RCC 7860 (cell line): ENCODE results near the gene AKAP8L.
A peak's percentile ranks its signal among the peaks of the same experiment; 100 is the strongest.
"Not testable (repeated sequence)": the region's sequence is repeated elsewhere in the genome, so short reads cannot be mapped to it uniquely, and the experiment has no call there.

Experiments
- DNase-seq: peaks from one replicate; pipeline ENCODE4 v3.0.0-alpha.2; 2015; ENCODE audit warnings: low spot score
- FAIRE-seq: peaks from 2 replicates; lab custom pipeline; 2012; peaks lifted over from hg19 to GRCh38; lab: Jason Lieb, UNC

The AKAP8L gene

DNA sequence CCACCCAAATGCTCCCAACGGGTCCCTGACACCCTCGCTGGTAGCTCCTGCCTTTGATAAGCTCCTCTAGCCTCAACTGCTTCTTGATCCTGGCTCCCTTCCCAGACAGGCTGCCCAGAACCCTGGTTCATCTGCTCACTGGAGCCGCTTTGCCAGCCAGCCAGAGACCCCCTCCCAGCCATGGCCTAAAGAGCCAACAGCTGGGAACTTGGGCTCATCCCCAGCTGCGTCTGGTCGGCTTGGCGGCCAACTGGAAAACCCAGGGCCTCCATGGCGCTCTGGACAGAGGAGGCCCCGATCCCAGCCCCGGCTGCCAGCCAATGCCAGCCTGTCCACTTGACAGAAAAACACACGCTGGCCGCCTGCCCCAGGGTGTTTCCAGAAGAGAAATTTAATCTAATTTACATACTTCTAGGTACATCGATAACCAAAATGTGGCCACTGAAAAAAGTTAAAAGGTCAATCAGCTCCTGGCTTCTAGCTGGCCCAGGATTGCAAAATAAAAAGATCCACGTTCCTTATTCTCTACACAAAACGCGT is 3.0 kb upstream of the AKAP8L start:
- no peak for DNase-seq
- no peak for FAIRE-seq

DNA sequence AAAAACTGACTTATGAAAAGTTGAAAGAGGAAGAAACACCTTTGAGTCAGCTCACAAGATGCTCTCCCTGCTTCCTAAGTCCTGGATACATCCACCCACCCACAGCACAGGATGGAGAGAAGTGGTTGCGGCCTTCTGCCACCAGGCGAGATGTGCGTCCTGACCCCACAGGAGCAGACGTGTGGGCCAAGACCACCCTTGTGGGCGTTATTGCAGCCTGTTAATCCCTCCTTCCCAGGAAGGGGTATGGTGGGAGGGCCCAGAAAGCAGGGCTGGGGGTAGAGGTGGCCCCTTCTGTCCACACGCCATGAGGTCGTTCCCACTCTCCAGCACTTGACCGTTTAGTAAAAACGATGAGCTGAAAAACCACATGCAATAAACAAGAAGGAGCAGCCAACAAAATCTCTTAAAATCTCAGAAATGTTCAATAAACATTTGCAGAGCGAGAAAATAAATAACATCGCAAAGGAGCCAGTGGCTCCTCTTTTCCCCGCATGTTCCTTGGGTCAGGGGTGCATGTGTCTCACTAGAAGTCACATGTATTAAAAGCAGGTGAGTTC is 2.4 kb upstream of the AKAP8L start:
- FAIRE-seq (no peak), DNase-seq (no peak)

DNA sequence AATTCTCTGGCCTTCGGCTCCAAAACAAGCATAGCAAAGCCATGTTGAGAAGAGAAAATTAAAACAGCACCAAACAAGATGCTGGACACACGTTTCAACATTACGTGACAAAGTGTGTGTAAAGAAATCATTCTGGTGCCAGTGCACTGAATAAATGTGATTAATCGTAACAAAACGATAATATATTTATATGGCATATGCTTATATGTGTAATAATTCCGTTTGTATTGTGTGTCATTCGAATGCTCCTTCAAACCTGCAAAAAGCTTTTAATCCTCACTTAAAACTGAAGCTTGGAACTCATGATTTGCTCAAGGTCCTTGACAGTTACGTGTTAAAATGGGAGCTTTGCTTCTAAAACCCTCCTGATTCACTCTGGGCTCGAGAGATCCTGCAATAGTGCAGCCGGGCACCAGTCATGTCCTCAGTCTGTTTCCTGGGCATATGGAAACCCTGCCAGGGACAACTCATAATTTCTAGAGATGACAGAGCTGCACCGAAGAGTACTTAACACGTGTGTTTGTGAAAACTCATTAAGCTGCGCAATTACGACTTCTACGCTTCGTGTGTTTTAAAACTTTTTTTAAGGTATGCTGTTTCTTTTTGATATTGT is 731 bp upstream of the AKAP8L start:
- no peak for DNase-seq
- no peak for FAIRE-seq

DNA sequence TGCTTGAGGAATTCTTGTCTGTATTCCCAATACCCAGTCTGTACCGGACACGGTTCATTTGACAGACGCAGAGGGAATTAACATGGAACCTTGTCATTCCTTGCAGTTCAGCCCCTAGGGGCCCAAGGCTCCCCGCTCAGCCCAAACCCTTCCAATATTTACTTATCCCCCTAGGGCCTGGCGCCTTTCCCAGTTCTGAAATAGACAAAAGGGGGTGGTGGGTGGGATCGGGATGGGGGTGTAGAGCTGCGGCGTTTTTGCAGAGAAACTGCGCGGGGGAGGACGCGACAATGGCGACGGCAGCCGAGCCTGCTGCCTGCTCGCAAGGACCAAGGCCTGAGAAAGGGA is 583 bp downstream of the AKAP8L start:
- no peak for FAIRE-seq
- peak; percentile 15 for DNase-seq

DNA sequence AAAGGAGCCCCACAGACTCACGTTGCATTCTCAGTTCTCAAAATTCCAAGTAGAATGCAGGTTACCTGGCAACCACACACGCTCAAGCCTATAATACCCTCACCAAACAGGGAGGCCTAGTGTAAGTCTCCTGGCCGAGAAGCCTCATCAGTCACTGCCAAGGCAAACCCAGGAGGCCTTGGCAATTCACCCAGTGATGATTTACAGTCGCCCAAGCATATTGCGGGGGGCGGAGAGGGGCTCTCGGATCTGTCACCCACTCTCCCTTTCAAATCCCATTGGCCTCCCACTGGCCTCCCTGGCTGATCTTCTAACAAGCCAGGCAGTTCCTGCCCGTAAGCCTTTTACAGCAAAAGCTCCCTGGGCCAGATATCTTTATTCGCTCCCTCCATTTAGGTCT is 1.1 kb downstream of the AKAP8L start:
- DNase-seq, result no peak

DNA sequence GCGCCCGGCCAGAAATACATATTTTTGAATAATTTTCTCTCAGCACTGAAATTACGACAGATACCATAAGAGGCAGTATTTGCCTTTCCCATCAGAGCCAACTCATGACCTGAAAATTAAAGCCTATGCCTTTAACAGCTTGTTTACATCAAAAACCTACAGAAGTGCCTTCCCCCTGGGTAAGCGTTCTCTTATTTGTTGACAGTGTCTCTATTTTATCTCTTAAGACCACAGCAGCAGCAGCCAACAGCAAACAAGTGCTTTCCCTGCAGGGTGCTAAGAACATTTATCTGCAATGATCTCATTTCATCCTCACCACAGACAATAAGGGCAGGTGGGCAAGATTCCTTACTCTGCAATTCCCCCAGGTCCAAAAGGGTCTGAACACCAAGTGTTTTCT is 6.0 kb downstream of the AKAP8L start:
- FAIRE-seq (no peak), DNase-seq (no peak)

More for the DNA sequence above, 1.1 kb downstream of the AKAP8L start:
- no peak for FAIRE-seq

DNA sequence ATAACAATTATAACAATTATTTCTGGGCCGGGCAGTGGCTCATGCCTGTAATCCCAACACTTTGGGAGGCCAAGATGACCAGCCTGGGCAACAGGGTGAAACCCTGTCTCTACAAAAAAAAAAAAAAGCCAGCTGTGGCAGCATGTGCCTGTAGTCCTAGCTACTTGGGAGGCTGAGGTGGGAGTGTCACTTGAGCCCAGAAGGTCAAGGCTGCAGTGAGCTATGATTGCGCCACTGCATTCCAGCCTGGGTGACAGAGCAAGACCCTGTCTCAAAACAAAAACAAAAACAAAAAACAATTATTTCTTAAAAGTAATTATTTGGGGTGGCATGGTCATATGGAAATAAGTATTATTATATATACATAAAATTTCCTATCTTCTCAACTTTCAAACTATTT is 7.4 kb downstream of the AKAP8L start:
- DNase-seq, result not testable (repeated sequence)

DNA sequence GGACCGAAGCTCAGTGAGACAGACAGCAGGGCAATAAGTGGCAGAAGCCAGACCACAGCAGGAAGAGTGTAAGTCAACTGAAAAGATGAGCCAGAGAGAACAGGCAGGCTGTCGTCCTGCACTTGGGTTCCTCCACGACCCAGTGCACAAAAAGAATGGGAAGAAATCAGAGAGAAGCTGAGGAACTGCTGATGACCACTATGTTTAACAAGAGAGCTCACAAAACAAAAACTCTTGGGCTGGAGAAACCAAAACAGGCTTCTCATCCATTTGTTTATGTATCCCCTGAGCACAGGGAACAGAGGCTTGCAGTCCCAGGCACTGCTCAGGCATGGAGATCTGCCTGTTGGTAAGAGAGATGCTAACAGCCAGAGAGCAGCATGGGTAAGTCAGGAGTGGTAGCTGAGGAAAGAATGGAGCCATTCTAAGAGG is 14.0 kb downstream of the AKAP8L start:
- no peak for FAIRE-seq
- no peak for DNase-seq

More for the DNA sequence above, 7.4 kb downstream of the AKAP8L start:
- FAIRE-seq, result not testable (repeated sequence)

DNA sequence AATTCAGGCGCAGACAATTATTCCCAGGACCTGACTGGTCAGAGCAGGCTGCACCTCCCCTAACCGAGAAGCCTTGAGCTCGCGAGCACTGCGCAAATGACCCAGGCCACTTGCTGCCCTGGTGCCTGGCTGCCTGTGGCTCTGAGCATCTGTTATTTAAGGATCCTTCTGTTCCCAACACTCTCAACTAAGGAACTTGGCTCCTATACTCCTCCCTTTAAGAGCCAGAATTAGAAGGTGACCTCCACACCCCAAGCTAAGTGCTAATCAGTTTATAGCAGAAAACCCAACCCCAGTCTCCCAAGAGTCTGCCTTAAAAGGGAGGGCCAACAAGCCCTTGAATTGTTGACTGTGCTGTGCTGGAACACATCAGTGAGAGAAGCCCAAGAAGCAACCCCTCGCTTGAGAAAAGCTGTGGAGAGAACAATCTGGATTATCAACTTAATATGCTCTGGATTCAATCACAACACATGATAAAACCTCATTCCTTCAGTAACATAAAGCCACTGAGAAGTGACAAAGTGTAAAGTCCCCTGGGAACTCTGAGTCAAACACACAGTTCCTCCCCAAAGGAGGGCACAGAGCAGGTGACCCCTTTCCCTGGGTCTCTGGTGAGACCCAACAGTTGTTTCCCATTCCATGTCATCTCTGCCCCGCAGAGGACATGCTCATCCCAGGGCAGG is 14.6 kb downstream of the AKAP8L start:
- FAIRE-seq (no peak), DNase-seq (no peak)

DNA sequence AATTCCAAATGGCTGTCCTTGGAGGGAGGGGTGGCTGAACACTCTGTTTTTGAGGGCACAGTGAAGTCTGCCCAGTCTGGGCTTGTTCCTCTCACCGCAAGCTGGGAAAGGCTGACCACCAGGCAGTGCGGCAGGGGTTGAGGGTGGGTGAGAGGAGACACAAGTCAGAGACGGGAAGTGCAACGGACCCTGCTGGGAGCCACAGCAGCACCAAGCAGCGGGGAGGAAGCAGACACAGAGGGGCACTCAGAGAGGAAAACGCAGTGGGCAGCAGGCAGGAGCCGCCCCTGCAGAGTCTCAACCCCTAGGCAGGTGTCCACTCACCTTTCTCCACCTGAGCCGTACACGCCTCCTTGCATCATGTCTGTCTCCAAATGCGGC is 15.6 kb downstream of the AKAP8L start:
- no peak for DNase-seq
- FAIRE-seq, result no peak

DNA sequence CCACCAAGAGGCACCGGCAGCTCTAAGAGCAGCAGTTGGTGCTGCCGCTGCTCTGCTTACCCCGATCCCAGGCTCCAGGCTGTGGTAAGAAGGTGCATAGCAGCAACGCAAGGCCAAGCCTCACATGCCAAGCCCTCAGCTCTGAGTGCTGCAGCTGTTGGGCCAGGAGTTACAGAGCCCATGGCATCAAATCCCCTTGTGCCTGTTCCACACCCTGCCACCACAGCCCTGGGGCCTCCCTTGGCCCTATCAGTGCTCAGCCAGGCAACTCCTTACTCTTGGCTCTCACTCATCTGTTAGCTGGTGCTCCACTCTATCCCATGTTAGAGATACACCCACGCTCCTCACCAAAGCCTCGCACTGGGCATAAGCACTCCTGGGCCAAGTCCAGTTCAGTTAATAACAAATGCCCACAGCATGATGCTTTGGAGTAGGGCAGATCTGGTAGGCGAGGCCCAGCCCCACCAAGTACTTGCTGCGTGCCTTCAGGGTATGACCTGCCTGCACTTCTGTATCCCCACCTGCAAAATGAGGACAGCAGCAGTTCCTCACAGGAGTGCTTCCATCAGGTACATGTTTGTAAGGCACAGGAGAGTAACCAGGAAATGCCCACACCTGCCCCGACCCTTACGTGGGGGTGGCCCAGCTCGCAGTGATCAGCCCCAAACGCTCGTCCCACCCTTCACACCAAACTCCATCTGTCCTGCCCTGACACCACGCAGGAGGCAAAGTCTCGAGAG is 16.2 kb downstream of the AKAP8L start:
- no peak for DNase-seq
- FAIRE-seq, result no peak

DNA sequence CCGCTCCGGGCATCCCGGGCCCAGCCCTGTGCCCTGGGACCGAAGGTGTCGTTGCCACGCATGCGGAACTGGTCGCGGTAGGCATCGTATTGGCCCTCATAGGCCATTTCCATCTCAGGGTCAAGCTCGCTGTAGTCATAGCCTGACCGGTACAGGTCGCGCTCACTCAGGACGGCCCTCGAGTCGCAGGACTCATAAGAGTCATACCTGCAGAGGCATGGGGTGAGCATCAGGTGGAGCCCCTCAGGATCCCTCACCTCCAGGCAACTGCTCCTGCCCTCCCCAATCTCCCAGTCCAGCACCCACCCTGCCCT is 17.4 kb downstream of the AKAP8L start:
- FAIRE-seq, result no peak
- DNase-seq, result no peak

DNA sequence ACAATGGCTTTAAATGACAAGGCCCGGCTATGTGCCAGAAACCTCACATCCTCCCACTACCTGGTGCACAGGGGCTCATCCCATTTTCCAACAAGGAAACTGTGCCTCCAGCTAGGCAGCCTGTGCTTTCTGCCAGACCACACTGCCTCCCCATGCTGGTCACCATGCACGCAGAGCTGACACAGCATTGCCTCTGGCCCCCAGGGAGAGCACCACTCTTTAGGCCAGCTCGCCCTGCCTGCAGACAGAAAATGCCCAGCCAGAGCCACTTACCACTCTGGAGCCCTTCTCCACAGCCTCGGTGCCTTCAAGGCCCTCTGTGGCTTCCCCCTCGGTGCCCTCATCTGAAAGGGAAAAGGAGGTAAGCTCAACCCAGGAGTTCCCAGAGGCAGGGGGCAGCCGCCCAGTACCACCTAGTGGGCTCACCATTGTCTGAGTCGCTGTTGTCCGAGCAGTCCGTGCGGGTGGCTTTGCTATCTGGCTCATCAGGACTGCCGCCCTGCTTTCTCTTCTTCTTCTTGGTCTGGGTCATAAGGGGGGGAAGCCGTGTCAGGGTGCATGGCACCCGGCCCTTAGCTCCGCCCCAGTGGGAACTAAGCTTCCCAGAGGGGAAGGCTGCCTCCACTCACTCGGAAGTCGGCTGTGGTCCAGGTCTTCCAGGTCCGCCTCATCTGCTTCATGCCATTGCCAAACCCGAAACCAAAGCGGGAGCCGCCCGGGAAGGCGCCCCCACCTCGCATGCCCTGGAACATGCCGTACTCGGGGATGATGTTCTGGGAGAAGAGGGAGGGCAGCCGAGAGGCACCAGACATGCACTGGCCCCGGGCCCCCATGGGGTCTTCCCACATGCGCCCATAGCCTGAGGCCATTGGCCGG is 18.0 kb downstream of the AKAP8L start:
- no peak for FAIRE-seq
- no peak for DNase-seq

DNA sequence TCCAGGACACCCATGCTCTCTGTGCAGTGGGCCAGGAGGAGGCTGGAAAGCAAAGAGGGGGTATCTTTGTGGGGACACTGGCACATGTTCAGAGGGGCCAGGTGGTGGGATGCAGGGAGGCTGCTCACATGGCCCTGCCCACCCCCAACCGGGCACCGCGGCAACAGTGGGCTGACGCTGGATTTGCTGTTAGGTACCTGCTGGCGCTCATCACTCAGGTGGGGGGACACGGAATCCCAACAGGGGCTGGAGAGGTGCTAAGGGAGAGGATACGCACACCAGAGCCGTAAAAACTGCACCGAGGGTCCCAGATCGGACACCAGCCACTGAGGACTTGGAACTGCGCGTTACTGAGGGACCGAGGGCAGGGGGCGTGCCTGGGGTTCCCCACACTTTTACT is 19.2 kb downstream of the AKAP8L start:
- FAIRE-seq, result no peak
- no peak for DNase-seq

DNA sequence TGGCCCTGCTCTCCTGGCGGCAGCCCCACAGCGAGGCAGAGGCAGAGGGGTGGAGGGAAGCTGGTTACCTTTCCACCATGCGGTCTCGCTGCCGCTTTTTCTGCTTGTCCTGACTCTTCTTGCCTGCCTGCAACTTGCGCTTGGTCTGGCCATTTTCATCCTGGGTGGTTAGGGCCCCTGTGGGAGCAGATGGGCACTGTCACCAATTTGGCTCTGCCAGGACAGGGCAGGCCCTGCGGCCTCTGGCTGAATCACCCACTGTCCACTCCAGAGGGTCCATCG is 19.6 kb downstream of the AKAP8L start:
- no peak for FAIRE-seq
- DNase-seq, result no peak

DNA sequence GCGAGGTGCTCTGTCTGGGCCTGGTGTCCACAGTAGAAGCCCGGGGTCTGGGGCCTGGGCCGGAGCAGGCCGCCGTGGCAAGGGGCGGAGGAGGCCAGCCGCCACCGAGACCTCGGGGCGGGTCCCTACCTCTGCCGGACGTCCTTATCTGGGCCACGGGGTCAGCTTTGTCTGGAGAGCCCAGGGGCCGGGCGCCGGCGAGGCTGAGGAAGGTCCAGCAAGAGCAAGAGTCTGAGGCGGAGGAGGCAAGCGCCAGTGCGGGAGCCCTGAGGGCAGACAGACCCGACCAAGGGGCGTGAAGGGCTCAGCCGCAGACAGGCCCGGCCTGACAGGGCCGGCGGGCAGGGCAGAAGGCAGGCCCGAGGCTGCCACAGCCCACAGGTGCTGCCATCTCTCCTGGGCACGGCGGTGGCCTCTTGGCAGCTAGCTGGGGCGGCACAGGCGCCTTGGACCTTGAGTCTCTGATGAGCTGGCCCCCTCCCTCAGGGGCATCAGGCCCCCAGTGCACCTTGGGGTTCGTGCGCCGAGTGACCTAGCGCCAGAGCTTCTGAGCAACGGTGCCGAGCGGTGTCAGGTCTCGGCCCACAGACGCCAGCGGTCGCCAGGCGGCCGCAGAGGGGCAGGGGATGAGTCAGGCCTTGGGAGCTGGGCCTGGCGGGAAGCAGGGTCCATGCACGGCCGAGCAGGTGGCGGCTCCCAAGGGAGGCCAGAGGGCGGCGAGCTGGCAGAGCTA is 20.1 kb downstream of the AKAP8L start:
- FAIRE-seq, result no peak
- no peak for DNase-seq

DNA sequence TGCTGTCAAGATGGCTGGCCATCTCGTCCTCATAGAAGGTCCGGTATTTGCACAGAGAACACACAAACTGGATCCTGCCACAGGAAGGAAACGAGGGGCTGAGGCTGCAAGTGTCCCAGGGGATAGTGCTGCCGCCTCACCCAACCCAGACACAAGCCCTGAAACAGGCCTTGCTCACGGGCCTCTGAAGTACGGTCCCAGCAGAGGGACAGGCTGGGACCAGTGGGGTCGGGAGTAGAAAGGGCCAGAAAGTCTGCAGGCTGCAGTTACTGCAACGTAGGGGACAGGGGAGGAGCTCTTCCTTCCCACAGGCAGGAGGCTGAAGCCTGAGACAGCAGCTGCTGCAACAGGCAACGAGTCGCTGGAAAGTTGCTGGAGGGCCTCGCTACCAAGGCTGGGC is 21.0 kb downstream of the AKAP8L start:
- FAIRE-seq, result no peak
- no peak for DNase-seq

DNA sequence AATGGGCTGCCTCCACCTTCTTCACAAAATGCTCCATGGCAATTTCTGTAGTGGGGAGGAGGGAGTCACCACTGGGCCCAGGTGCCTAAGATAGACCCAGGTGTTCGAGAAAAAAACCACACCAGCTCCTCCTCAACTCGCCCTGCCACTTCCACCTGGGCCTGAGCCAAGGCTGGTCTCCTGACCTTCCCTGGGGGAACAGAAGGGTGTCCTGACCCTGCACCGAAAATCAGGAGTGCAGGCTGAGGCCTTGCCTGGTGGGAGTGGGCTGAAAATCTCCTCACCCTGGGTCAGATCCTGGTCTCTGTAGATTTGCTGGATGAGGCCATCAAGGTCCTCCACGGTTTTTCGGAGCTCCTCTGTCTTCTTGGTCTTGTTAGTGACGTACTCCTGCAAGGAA is 21.6 kb downstream of the AKAP8L start:
- no peak for FAIRE-seq

DNA sequence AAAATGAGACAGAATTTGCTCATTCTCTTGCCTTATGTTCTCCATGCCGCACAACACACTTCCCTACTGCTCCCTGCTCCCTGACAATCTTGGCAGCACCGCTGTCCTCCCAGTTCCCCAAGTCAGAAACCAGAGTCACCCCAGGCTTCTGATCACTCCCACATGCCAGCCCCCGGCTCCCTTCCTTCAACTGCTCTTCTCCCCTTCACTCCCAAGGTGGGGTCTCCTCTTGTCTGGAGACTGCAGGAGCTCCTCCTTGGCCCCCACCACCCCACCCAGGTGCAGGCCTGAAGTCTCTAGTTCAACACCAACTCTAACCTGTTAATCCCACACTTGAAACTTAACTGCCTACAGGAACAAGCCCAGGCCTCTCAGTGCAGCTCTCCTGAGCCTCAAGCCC is 22.4 kb downstream of the AKAP8L start:
- no peak for FAIRE-seq
- no peak for DNase-seq

More for the DNA sequence above, 21.6 kb downstream of the AKAP8L start:
- no peak for DNase-seq

DNA sequence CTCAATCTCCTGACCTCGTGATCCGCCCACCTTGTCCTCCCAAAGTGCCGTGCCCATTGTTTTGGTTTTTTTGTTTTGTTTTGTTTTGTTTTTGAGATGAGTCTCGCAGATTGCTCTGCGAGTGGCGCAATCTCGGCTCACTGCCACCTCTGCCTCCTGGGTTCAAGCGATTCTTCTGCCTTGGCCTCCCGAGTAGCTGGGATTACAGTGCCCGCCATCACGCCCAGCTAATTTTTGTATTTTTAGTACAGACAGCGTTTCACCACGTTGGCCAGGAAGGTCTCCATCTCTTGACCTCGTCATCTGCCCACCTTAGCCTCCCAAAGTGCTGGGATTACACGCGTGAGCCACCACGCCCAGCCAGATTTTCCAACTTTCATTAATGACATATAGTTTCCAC is 23.5 kb downstream of the AKAP8L start:
- DNase-seq, FAIRE-seq: not testable (repeated sequence)
